DOHH2 (cell line): ENCODE results near the gene HMCN2.

Experiments used
- CTCF ChIP-seq: fragments of 200-600 bp; sonication (generic); IDR thresholded peaks from one replicate; pipeline ENCODE4 v1.5.1; 2014; ENCODE audit warnings: antibody characterized with exemption, mild to moderate bottlenecking, low read depth, low read length; ENCODE audit not compliant: poor library complexity, severe bottlenecking
- EZH2phosphoT487 ChIP-seq: fragments of 200-600 bp; sonication (generic); IDR thresholded peaks from 2 replicates; pipeline ENCODE4 v1.6.1; 2017; ENCODE audit warnings: borderline replicate concordance, mild to moderate bottlenecking, antibody characterized with exemption, low read length, moderate library complexity, mixed read lengths

GRCh38 chr9:130301483-130302286 is 36.1 kb downstream of the HMCN2 start:
- no peak for TF ChIP-seq EZH2phosphoT487
- no peak for TF ChIP-seq CTCF
